K562 (cell line): ENCODE results near the gene EIF5B. TPM values are rescaled to one million over a fixed set of nuclear protein-coding genes. Genes with fewer than 3 reads are reported as not detected.

Experiments used
- BHLHE40 ChIP-seq: IDR thresholded peaks from 2 replicates; pipeline ENCODE4 v1.6.1; 2011; ENCODE audit warnings: low read length, improper control_type of control experiment
- CHD1 ChIP-seq: fragments of 200-600 bp; sonication (generic); IDR thresholded peaks from one replicate; pipeline ENCODE4 v1.6.1; 2012; ENCODE audit warnings: mild to moderate bottlenecking, moderate library complexity, low read length, inconsistent platforms
- CREB3L1 ChIP-seq: fragments of 450-650 bp; IDR thresholded peaks from 2 replicates; pipeline ENCODE4 v1.6.1; 2014; ENCODE audit warnings: low read depth, mild to moderate bottlenecking, moderate library complexity, borderline replicate concordance
- DPF2 ChIP-seq: fragments of 450-650 bp; IDR thresholded peaks from 2 replicates; pipeline ENCODE4 v1.6.1; 2016
- E2F4 ChIP-seq: sonication (generic); formaldehyde crosslinking; IDR thresholded peaks from 2 replicates; pipeline ENCODE4 v1.8.0; 2022; ENCODE audit warnings: mild to moderate bottlenecking, low read depth, missing genetic modification reagents
- HMGXB4 ChIP-seq: sonication (generic); formaldehyde crosslinking; IDR thresholded peaks from 2 replicates; pipeline ENCODE4 v1.8.1; 2023; ENCODE audit warnings: mild to moderate bottlenecking, missing genetic modification reagents
- MIER1 ChIP-seq: fragments of 450-650 bp; IDR thresholded peaks from 2 replicates; pipeline ENCODE4 v1.6.1; 2016; ENCODE audit warnings: antibody characterized with exemption, mild to moderate bottlenecking, low read depth
- MXI1 ChIP-seq: IDR thresholded peaks from 2 replicates; pipeline ENCODE4 v1.6.1; 2011; ENCODE audit warnings: low read depth, mild to moderate bottlenecking, improper control_type of control experiment, low read length
- NFATC3 ChIP-seq: fragments of 450-650 bp; IDR thresholded peaks from 2 replicates; pipeline ENCODE4 v1.6.1; 2017; ENCODE audit warnings: mild to moderate bottlenecking
- NONO ChIP-seq, 2 experiments: fragments of 200-400 bp in 1 of 2; fragments of 450-650 bp in 1 of 2; formaldehyde crosslinking in 1 of 2; IDR thresholded peaks; 2 replicates each; pipeline ENCODE4 v1.6.1; 2017; ENCODE audit warnings: low read depth in 2 of 2, mild to moderate bottlenecking in 2 of 2, moderate library complexity in 2 of 2, low read length in 1 of 2
- PRDM10 ChIP-seq: fragments of 450-650 bp; IDR thresholded peaks from 2 replicates; pipeline ENCODE4 v1.6.1; 2018; ENCODE audit not compliant: partially characterized antibody
- SAFB2 ChIP-seq: fragments of 200-400 bp; formaldehyde crosslinking; IDR thresholded peaks from 2 replicates; pipeline ENCODE4 v1.6.1; 2018; ENCODE audit warnings: borderline replicate concordance, low read length, low read depth, moderate library complexity; ENCODE audit not compliant: severe bottlenecking
- XRCC5 ChIP-seq: fragments of 200-400 bp; formaldehyde crosslinking; IDR thresholded peaks from 2 replicates; pipeline ENCODE4 v1.6.1; 2017; ENCODE audit warnings: low read depth, mild to moderate bottlenecking, low read length
- ZNF224 ChIP-seq: sonication (generic); formaldehyde crosslinking; IDR thresholded peaks from 2 replicates; pipeline ENCODE4 v1.8.0; 2022; ENCODE audit warnings: mild to moderate bottlenecking, missing genetic modification reagents
- ZNF609 ChIP-seq: sonication (generic); formaldehyde crosslinking; IDR thresholded peaks from 2 replicates; pipeline ENCODE4 v1.8.1; 2023; ENCODE audit warnings: missing genetic modification reagents, mild to moderate bottlenecking, borderline replicate concordance
- ZNF644 ChIP-seq: fragments of 200-800 bp; sonication (Bioruptor generic); IDR thresholded peaks from 2 replicates; pipeline ENCODE4 v1.6.1; 2016; ENCODE audit warnings: low read depth, missing genetic modification characterization, missing compliant biosample characterization
- polyA plus RNA-seq, 8 experiments: library from polyadenylated mRNA; depleted of rRNA in 4 of 8; stranded (reverse) in 5 of 8; unstranded in 3 of 8; fragments of >200 nt; fragmentation: Nextera tagmentation in 2 of 8; fragmentation: Illumina TruSeq in 1 of 8; extraction: Ambion mirVana in 2 of 8; extraction: Trizol in 1 of 8; gene quantifications; 2 replicates each; pipeline versions ENCODE4 v1.2.1 to v1.2.3, GENCODE V29; 2011 to 2014; ENCODE audit warnings: inconsistent platforms in 1 of 8, missing spikeins in 1 of 8
- total RNA-seq, 7 experiments: library from RNA; depleted of rRNA in 6 of 7; stranded (reverse); fragments of >200 nt in 6 of 7; fragmentation: Illumina TruSeq in 2 of 7; extraction: Trizol in 2 of 7; gene quantifications; 2 replicates each; pipeline versions ENCODE4 v1.2.1 to v1.2.3, GENCODE V29; 2011 to 2021; ENCODE audit warnings: low replicate concordance in 1 of 7

The EIF5B gene
- total and polyA plus RNA-seq, 9 of the 15 experiments (the other 6 are each of a cell fraction or from before 2014, with no cell fraction given), result 26.5 to 143 (median 47.7) TPM

- TF ChIP-seq CHD1 (no peak), PRDM10 (no peak), HMGXB4 (CRISPR knock-in tag) (no peak), MXI1 (no peak), NFATC3 (peak; percentile 76; the same call in 1 of the 2 replicates), DPF2 (no peak), CREB3L1 (no peak), ZNF644 (tag) (no peak), XRCC5 (no peak), SAFB2 (no peak), BHLHE40 (no peak), E2F4 (CRISPR knock-in tag) (no peak), ZNF224 (no peak), MIER1 (peak; percentile 34; the same call in 1 of the 2 replicates), ZNF609 (CRISPR knock-in tag) (no peak), NONO (IDR thresholded peaks at IDR 0.05; ENCODE audit: low read depth in 2 of 2, low read length in 1 of 2) (no peak)
Measured at GRCh38 chr2:99336804-99337112, 431 bp upstream of the EIF5B start (continued).
